Measurements from ENCODE around the gene FAM124A. TPM values are rescaled to one million over a fixed set of nuclear protein-coding genes. Genes with fewer than 3 reads are reported as not detected.

The FAM124A gene
- total RNA-seq, 2 experiments from 2014 or later, result not detected

DNA sequence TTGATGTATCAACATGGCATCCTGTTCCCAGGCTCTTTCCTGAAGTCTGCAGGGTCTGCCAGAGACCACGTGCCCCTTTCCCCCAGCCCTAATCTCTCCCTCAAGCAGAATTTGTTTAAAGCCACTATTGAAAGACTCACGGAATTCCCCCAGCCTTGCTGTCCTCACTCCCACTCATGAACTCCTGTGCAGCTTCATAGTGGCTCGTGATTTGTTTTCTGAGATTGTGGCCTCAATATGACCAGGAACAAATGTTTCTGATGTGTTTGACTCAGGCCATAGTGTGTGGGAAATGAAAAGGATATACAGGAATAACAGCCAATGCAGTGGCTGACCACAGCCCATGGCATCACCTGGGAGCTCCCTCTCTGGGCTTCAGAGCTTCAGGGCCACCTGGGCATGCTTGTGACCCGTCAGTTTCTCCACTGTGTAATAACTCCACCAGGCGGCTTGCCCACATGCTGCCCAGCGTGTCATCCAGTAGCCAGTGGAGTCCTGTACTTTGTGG, 109.2 kb downstream of the FAM124A start:
- Mint-ChIP-seq H3K4me3 (no peak overlapping the region), H3K9me3 (peaks cover 2% of the 10 kb centered on the region), H3K36me3 (ENCODE audit: low read depth) (no peaks in the 10 kb centered on the region), H3K27me3 (no peaks in the 10 kb centered on the region), H3K4me1 (peaks cover 19% of the 10 kb centered on the region), H3K27ac (no peak overlapping the region)
- ChIA-PET POLR2A (no interaction called here), CTCF (no interaction called here)
- no peak for DNase-seq

DNA sequence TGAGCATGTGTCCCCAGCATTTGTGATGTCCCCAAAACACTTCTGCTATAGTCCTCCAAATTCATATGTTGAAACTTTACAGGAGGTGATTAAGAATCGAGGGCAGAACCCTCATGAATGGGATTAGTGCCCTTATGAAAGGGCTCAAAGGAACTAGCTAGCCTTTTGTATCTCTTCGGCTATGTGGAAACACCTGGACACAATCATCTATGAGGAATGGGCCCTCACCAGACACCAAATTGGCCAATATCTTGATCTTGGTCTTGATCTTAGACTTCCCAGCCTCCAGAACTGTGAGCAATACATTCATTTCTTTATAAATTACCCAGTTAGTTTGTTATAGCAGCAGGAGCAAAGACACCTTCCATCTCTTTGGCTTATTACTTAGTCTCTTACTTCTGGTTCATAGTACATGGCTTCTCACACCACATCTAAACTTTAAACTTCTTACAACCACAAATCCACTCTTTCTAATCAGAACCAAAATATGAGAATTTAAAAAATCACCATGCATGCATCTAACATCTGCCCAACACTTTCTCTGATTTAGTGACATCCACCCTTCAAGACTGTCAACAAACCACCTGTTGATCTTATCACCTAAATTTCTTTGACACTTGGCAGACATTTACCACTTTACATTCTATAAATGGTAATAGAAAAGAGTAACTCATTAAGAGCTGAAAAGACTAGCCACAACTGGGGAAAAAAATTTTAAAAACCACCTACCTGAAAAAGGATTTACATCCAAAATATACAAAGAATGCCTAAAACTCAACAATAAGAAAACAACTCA, 110.6 kb downstream of the FAM124A start:
- H3K4me1 Mint-ChIP-seq, result peaks cover 19% of the 10 kb centered on the region
- CTCF ChIA-PET, result no interaction called here

DNA sequence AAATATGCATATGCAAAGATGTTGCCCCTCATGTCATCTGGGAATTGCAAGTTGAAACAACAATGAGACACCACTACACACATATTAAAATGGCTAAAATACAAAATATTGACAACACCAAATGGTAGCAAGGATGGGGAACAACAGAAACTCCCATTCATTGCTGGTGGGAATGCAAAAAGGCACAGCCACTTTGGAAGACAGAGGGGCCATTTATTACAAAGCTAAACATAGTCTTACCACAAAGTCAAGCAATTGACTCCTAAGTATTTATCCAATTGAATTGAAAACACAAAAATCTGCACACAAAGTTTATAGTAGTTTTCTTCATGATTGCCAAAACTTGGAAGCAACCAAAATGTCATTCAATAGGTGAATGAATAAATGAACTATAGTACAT, 111.2 kb downstream of the FAM124A start:
- Mint-ChIP-seq H3K4me3 (no peak overlapping the region), H3K9me3 (peaks cover 2% of the 10 kb centered on the region), H3K4me1 (peaks cover 19% of the 10 kb centered on the region), H3K27me3 (no peaks in the 10 kb centered on the region), H3K27ac (no peak overlapping the region), H3K36me3 (ENCODE audit: low read depth) (no peaks in the 10 kb centered on the region)
- ChIA-PET POLR2A (no interaction called here), CTCF (no interaction called here)
- DNase-seq, result no peak

More for the DNA sequence above, 110.6 kb downstream of the FAM124A start:
- H3K9me3 Mint-ChIP-seq, result peaks cover 2% of the 10 kb centered on the region
- no peak overlapping the region for H3K27ac Mint-ChIP-seq
- POLR2A ChIA-PET, result no interaction called here
- H3K27me3 Mint-ChIP-seq, result no peaks in the 10 kb centered on the region
- no peak for DNase-seq
- H3K4me3 Mint-ChIP-seq, result no peak overlapping the region
- no peaks in the 10 kb centered on the region for H3K36me3 Mint-ChIP-seq (ENCODE audit: low read depth)

- Mint-ChIP-seq H3K27me3 (no peaks in the 10 kb centered on the region), H3K4me1 (peaks cover 19% of the 10 kb centered on the region), H3K9me3 (peaks cover 2% of the 10 kb centered on the region), H3K4me3 (no peak overlapping the region), H3K36me3 (ENCODE audit: low read depth) (no peaks in the 10 kb centered on the region), H3K27ac (no peak overlapping the region)
- no peak for DNase-seq
- CTCF ChIA-PET, result no interaction called here
- POLR2A ChIA-PET, result no interaction called here
Measured at GRCh38 chr13:51333826-51334225, 111.6 kb downstream of the FAM124A start.

Other genes with a start within 250 kb of the FAM124A start
- gene C13orf42, start 111.1 kb upstream of the FAM124A start, total RNA-seq, result not detected
- gene SERPINE3, start 117.3 kb downstream of the FAM124A start, total RNA-seq, result not detected
- gene INTS6, start 230.6 kb downstream of the FAM124A start, total RNA-seq, result 10 to 100 TPM; 47.9 to 51.6 TPM